ENCODE data around the gene TJP1. TPM values are rescaled to one million over a fixed set of nuclear protein-coding genes. Genes with fewer than 3 reads are reported as not detected.
"Not testable (repeated sequence)": the region's sequence is repeated elsewhere in the genome, so short reads cannot be mapped to it uniquely, and the experiment has no call there.

The TJP1 gene
- total and polyA plus RNA-seq, 2 of the 8 experiments (the other 6 are each of a cell fraction or from before 2014, with no cell fraction given), result 46.3 to 138 TPM

DNA sequence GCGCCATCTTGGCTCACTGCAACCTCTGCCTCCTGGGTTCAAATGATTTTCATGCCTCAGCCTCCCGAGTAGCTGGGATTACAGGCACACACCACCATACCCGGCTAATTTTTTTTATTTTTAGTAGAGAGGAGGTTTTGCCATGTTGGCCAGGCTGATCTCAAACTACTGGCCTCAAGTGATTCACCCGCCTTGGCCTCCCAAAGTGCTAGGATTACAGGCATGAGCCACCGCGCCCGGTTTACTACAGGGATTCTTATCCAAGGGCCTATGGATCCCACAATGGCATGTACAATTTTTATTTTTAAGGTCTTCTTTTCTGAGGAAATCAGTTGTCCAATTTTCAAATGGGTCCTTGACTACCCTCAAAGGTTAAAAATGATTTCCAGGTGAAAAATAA lies 150.2 kb downstream of the TJP1 start:
- H2BK120ac ChIP-seq (replicated peaks; ENCODE audit: low read depth, low read length); H3K18ac ChIP-seq (ENCODE audit: extremely low read depth, low read length); H3K14ac ChIP-seq (ENCODE audit: insufficient read length); H2BK12ac ChIP-seq (ENCODE audit: low read depth, low read length); H4K5ac ChIP-seq (ENCODE audit: insufficient read length, low read depth, low read length); H3K79me1 ChIP-seq (ENCODE audit: low read depth, low read length); H2AK5ac ChIP-seq (ENCODE audit: low read depth, low read length); H2BK20ac ChIP-seq (ENCODE audit: low read length); H3K27ac ChIP-seq (ENCODE audit: low read depth, low read length); H2AFZ ChIP-seq (ENCODE audit: low read length); H4K91ac ChIP-seq (replicated peaks; ENCODE audit: insufficient read length, low read length); H4K20me1 ChIP-seq (replicated peaks in 1 of 2; ENCODE audit: control insufficient read depth in 1 of 2, insufficient read depth in 2 of 2, low read length in 2 of 2); H3K4ac ChIP-seq (replicated peaks; ENCODE audit: insufficient read length, low read depth, low read length); H3K4me1 ChIP-seq (replicated peaks in 1 of 4; ENCODE audit: control insufficient read depth in 3 of 4, insufficient read depth in 4 of 4, low read length in 3 of 4); H3K4me3 ChIP-seq (ENCODE audit: extremely low read depth in 1 of 4, insufficient read depth in 2 of 4, low read depth in 3 of 4, low read length in 4 of 4); H3K23me2 ChIP-seq (ENCODE audit: low read depth, low read length); H3K9me3 ChIP-seq (ENCODE audit: insufficient read depth in 2 of 2, low read depth in 1 of 2, low read length in 1 of 2); H3K27me3 ChIP-seq (replicated peaks in 1 of 4; ENCODE audit: control insufficient read depth in 3 of 4, extremely low read depth in 1 of 4, insufficient read depth in 3 of 4, low read length in 3 of 4); H3K9ac ChIP-seq (replicated peaks in 1 of 4; ENCODE audit: extremely low read depth in 1 of 4, low read depth in 3 of 4, low read length in 3 of 4); POLR2A ChIA-PET (ENCODE audit: partially characterized antibody); H2BK5ac ChIP-seq (ENCODE audit: low read depth, low read length); H3K56ac ChIP-seq (replicated peaks; ENCODE audit: insufficient read length, low read depth, low read length); H3K4me2 ChIP-seq (ENCODE audit: insufficient read depth in 1 of 2, low read depth in 2 of 2, low read length in 2 of 2); H3K79me2 ChIP-seq (ENCODE audit: control insufficient read depth in 1 of 2, insufficient read depth in 2 of 2, low read length in 2 of 2); H2BK15ac ChIP-seq (ENCODE audit: low read length); H3K23ac ChIP-seq (ENCODE audit: insufficient read length); H3K36me3 ChIP-seq (ENCODE audit: control insufficient read depth in 2 of 4, insufficient read depth in 4 of 4, low read length in 3 of 4); H4K8ac ChIP-seq (ENCODE audit: extremely low read depth, insufficient read depth, low read length); FAIRE-seq: not testable (repeated sequence)
- WGBS, 2 experiments (ENCODE audit: extremely low coverage in 1 of 2, insufficient coverage in 1 of 2, insufficient read length in 1 of 2, insufficient replicate concordance in 2 of 2, low coverage in 1 of 2, low lambda C conversion rate in 2 of 2, missing lambda C conversion rate in 1 of 2), result 96% methylated on average over 7 of the region's 7 CpGs; no CpG with 5 or more reads in 1 of the 2 experiments
- CTCF ChIA-PET (ENCODE audit: partially characterized antibody), result interaction anchor here (0.6 to 2.0 kb wide), 5 partner anchors 26 to 546 kb away, joined by 3 to 6 read pairs (median 3); no protein-coding TSS in a partner anchor
- DNase-seq (ENCODE audit: low read depth in 1 of 2, low spot score in 2 of 2), result peak in 1 of 2 experiments; percentile 7
